Brain microvascular endothelial cell (primary cell): ENCODE results near the gene EPHA10.
"Not testable (repeated sequence)": the region's sequence is repeated elsewhere in the genome, so short reads cannot be mapped to it uniquely, and the experiment has no call there.

ENCODE experiments used
- DNase-seq: peaks from one replicate; pipeline ENCODE4 v3.0.0-alpha.2; 2020
- H3K27ac ChIP-seq: fragments of 250-450 bp; sonication (Bioruptor Pico); 2 replicates; pipeline ENCODE4 v1.5.1; 2020; ENCODE audit warnings: mild to moderate bottlenecking, moderate library complexity
- H3K27me3 ChIP-seq: fragments of 250-450 bp; sonication (Bioruptor Pico); replicated peaks from 2 replicates; pipeline ENCODE4 v1.5.1; 2020; ENCODE audit warnings: mild to moderate bottlenecking
- H3K36me3 ChIP-seq: fragments of 250-450 bp; sonication (Bioruptor Pico); replicated peaks from 2 replicates; pipeline ENCODE4 v1.5.1; 2020; ENCODE audit warnings: mild to moderate bottlenecking
- H3K4me3 ChIP-seq: 2 replicates; pipeline ENCODE4 v1.5.1; 2011; ENCODE audit warnings: low read depth, mild to moderate bottlenecking, control low read depth, low read length, moderate library complexity
- in situ Hi-C: cut with HindIII; loops from 2 replicates; pipeline ENCODE4 v1.10.0; 2017; ENCODE audit warnings: low sequenced_read_pairs, low pct_ligation_motif_present
- TF ChIP-seq, protein P1 (sequence below): IDR thresholded peaks from 2 replicates; pipeline ENCODE4 v1.5.1; 2011; ENCODE audit warnings: low read depth, mild to moderate bottlenecking, moderate library complexity, low read length, control low read depth, inconsistent platforms; ENCODE audit errors: missing control alignments

The EPHA10 gene

DNA sequence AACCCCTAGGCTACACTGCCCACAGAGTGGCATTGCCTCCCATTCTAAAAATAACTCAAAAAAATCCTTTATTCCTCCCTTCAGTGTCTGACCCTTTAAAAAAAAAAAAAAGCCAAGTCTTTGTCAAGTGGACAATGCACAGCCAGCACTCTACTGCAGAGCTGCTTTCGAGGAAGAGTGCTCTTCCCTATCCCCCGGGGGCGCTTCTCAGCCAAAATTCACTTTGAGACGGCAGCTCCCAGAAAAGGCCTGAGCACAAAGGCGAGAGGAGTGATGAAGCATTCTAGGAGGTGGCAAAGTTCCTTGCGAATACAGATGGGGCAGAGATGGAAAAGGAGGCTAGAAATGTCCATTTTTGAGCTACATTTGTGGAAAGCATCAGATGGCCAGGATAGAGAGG, 23.3 kb downstream of the EPHA10 start:
- Histone ChIP-seq H3K36me3 (no peaks in the 10 kb centered on the region), H3K27me3 (no peaks in the 10 kb centered on the region), H3K4me3 (no peak overlapping the region), H3K27ac (no peak overlapping the region)
- in situ Hi-C loops, result no loop called here
- TF ChIP-seq, protein P1, sequence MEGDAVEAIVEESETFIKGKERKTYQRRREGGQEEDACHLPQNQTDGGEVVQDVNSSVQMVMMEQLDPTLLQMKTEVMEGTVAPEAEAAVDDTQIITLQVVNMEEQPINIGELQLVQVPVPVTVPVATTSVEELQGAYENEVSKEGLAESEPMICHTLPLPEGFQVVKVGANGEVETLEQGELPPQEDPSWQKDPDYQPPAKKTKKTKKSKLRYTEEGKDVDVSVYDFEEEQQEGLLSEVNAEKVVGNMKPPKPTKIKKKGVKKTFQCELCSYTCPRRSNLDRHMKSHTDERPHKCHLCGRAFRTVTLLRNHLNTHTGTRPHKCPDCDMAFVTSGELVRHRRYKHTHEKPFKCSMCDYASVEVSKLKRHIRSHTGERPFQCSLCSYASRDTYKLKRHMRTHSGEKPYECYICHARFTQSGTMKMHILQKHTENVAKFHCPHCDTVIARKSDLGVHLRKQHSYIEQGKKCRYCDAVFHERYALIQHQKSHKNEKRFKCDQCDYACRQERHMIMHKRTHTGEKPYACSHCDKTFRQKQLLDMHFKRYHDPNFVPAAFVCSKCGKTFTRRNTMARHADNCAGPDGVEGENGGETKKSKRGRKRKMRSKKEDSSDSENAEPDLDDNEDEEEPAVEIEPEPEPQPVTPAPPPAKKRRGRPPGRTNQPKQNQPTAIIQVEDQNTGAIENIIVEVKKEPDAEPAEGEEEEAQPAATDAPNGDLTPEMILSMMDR, result no peak
- DNase-seq, result no peak

DNA sequence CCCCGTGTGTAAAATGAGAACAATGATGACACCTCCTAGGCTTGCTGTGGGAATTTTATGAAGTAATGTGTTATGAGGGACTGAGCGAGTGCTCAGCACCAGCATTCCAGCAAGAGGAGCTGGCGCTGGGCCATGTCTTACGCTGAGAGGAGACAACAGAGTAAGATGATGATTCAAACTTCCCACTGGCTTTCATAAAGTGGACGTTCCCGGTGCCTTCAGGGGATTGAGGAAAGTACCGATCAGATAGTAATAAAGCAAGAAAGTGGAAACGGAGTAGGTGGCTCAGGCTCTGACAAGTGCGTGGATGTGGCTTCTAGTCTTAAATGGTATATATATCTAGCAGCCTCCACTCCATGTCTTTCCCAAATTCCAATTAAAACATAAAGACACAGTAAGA, 23.8 kb downstream of the EPHA10 start:
- H3K27ac ChIP-seq, result no peak overlapping the region
- TF ChIP-seq, protein P1, result no peak
- in situ Hi-C loops, result no loop called here
- H3K4me3 ChIP-seq, result no peak overlapping the region
- no peaks in the 10 kb centered on the region for H3K36me3 ChIP-seq
- H3K27me3 ChIP-seq, result no peaks in the 10 kb centered on the region
- peak; percentile 61 for DNase-seq

DNA sequence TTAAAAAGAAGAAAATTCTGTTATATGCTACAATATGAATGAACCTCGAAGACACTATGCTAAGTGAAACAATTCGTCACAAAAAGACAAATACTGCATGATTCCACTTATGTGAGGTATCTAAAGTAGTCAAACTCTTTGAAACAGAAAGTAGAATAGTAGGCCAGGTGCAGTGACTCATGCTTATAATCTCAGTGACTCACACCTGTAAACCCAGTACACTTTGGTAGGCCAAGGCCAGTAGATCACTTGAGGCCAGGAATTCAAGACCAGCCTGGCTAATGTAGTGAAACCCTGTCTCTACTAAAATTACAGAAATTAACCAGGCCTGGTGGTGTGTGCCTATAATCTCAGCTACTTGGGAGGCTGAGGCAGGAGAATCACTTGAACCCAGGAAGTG, 25.7 kb downstream of the EPHA10 start:
- H3K4me3 ChIP-seq, result no peak overlapping the region
- no peaks in the 10 kb centered on the region for H3K27me3 ChIP-seq
- in situ Hi-C loops, result no loop called here
- DNase-seq, result no peak
- H3K27ac ChIP-seq, result no peak overlapping the region
- TF ChIP-seq, protein P1, result no peak
- H3K36me3 ChIP-seq, result no peaks in the 10 kb centered on the region

DNA sequence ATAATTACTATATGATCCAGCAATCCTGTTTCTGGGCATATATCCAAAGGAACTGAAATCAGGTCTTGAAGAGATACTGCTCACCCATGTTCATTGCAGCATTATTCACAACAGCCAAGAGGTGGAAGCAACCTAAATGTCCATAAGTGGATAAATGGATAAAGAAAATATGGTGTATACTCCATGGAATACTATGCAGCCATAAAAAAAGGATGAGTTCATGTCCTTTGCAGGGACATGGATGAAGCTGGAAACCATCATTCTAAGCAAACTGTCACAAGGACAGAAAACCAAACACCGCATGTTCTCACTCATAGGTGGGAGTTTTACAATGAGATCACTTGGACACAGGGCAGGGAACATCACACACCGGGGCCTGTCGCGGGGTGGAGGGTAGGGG, 26.3 kb downstream of the EPHA10 start:
- H3K27ac ChIP-seq, H3K36me3 ChIP-seq, DNase-seq, in situ Hi-C loops, H3K27me3 ChIP-seq, H3K4me3 ChIP-seq: not testable (repeated sequence)

DNA sequence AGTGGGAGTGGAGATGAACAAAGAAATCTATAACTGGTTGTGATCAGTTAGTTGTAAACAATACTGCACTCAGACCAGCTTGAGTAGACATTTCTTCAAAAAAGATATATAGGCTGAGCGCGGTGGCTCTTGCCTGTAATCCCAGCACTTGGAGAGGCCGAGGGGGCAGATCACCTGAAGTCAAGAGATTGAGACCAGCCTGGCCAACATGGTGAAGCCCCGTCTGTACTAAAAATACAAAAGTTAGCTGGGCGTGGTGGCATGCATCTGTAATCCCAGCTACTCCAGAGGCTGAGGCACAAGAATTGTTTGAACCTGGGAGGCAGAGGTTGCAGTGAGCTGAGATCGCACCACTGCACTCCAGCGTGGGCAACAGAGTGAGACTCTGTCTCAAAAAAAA, 26.9 kb downstream of the EPHA10 start:
- H3K27me3 ChIP-seq, DNase-seq, H3K4me3 ChIP-seq, H3K27ac ChIP-seq, in situ Hi-C loops, H3K36me3 ChIP-seq: not testable (repeated sequence)

DNA sequence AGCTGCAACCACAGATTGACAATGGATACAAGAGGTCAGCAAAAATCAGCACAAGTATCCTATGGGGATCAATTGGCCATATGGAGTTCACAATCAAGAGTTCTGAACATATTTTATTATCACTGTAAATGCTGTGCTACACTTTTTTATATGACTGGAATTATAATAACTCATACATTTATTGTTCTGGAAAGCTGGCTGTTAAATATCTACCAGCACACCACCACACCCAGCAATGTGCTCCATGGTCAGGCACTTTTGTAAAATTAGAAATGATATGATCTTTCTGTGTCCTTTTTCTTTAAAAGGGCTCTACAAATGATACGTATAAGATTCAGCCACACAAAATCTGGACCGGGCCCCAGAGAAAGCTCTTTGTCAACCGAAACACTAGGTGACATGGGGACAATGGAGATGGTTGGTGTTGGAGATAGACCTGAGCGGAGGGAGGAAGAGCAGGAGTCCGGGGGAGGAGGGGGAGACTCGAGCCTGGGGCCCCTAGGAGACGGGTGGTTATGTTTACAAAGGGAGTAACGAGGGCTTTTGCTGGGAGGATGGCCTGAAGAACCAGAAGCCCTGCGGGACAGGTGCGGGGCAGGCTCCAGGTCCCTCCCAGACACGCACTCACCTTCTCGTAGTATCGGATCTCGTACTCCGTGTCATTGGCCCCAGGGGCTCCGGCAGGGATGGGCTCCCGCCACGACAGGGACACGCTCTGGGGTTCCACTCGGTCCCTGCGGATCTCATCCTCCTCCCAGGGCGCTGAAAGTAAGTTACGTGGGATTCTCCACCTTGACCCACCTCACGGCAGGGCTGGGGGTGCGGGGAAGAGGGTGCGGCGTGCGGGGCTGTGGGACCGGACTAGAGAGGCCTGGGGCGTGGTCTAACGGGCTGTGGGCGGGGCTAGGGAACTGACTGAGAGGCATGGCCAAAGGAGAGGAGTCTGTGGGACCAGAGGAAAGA, 30.0 kb downstream of the EPHA10 start:
- DNase-seq, result no peak
- Histone ChIP-seq H3K27me3 (peaks cover 2% of the 10 kb centered on the region), H3K4me3 (peak overlapping the region; percentile 12), H3K27ac (no peak overlapping the region), H3K36me3 (no peaks in the 10 kb centered on the region)
- TF ChIP-seq, protein P1, result no peak
- in situ Hi-C loops, result no loop called here
